H4 (cell line): ENCODE results near the gene TMEM218. TPM values are rescaled to one million over a fixed set of nuclear protein-coding genes. Genes with fewer than 3 reads are reported as not detected.

ENCODE experiments used
- DNase-seq: peaks from one replicate; pipeline ENCODE4 v3.0.0-alpha.2; 2015; ENCODE audit warnings: low spot score
- total RNA-seq: library from RNA; depleted of rRNA; stranded (reverse); fragments of >200 nt; shearing (Covaris generic); gene quantifications from 2 replicates; pipeline ENCODE4 v1.2.3, GENCODE V29; 2014

TMEM218 gene
- total RNA-seq, 1 experiment from 2014 or later: 38.1 TPM

DNA sequence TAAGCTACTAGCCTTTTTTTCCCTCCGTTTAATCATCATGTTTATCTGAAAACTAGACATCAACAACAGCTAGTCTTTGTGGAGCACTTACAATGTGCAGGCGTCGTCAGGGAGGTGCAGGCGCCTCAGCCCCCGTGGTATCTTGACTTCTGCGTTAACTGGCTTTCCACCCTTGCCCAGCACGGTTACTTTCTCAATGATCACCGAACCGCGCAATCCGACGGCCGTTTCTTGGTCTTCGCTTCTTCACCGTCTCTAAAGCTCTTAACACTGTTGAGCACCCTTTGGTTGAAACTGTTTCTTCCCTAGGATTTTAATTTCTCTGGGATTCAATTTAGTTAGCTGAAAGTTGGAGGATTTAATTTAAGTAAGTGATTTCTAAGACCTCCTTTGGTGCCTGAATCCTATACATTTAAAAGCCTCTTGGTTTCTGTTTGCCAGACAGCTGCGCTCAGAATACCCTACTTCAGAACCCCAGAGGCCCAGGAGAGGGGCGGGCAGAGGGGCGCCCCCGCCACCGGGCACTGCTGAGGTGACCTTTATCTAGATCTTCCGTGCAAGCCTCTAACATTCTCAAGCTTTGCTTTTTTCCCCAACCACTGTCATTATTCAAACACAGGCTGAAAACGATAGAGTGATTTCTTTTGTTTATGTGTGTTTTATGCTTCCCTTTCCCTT lies 18.0 kb upstream of the TMEM218 start:
- no peak for DNase-seq

DNA sequence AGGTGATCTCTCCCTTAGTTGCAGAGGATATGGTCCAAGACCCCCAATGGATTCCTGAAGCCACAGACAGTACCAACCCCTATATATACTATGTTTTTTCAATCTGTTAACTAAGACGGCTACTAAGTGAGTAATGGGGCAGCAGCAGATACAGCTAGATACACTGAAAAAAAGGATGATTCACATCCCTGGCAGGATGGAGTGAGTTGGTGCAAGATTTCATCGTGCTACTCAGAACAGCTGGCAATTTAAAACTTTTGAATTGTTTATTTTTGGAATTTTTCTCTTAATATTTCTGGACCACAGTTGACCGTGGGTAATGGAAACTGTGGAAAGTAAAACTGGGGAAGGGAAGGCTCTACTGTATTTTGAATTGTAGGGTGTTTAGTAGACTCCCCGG lies 17.0 kb upstream of the TMEM218 start:
- no peak for DNase-seq

DNA sequence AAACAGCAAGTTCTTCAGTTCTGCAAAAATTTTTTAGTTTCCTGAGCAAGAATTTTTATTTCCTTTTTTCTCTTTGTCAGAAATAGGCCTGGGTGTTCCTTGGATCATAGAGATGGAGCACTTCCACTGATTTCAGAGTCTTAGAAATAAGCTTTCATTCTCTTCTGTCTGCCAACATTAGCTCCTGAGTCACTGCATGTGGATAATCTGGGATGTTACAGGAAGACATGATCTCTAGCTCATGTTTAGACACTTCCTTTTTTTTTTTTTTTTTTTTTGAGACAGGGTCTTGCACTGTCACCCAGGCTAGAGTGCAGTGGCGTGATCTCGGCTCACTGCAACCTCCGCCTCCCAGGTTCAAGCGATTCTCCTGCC lies 13.2 kb upstream of the TMEM218 start:
- no peak for DNase-seq

DNA sequence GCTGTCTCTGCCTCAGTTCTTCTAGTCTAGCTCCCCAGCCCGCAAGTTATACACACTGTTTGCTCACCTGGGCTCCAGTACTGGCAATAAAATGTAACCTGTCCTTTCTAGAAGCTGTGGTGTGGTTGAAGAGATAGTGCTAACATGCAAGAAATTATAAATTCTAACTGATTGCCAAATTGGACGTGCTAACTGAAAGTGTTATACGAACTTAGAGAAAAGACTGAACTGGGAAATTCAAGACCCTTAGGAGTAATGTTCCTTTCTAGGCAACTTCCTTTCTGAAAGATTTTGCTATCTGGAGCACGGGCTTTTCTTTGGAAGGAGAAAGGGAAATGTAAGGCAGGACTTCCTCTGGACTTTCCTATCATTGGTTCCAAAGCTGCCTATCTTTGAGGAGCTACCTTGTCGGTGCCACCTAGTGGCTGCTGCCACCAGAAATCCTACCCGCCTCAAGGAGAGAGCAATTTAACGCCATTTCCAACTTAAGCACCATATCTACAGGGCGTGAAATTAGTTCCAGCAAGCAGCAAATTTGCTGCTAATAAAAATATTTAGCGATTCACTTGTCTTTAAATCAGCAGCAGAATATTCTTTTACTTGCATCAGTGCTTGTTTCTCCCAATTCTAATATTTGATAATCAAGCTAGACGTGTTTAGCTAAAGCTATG lies 12.7 kb upstream of the TMEM218 start:
- peak; percentile 91 for DNase-seq

DNA sequence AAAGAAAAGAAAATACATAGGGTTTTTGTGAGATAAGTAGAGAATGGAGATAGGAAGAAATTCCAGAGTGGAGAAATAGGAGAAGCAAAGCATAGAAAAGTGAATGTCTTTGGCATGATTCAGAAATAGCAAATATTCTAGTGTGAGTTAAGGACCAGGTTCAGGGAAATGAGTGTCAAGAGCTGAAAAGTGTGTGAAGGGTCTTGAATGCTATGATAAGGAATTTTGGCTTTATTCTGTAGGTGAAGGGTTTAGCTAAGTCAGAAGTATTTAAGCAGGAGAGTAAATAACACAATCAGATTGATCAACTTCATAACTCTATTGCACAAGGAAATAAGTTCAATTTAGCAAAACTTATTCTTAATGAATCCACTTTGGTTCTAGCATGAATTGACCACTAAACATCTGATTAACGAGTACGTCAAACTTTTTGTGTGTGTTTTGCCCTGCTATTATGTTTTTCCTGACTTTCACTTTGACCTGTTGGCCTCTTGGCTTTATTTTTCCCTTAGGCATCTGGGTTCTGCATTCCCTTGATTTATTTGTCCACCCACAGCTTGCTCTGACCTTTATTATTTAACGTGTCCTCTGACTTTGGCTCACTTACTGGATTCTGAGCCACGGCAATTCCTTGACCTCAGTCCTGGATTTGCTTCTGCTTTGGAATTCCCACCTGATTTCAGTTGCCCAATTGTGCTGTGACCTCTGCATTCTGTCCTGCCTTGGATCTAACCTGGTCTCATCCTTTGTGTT lies 11.9 kb upstream of the TMEM218 start:
- DNase-seq: no peak

DNA sequence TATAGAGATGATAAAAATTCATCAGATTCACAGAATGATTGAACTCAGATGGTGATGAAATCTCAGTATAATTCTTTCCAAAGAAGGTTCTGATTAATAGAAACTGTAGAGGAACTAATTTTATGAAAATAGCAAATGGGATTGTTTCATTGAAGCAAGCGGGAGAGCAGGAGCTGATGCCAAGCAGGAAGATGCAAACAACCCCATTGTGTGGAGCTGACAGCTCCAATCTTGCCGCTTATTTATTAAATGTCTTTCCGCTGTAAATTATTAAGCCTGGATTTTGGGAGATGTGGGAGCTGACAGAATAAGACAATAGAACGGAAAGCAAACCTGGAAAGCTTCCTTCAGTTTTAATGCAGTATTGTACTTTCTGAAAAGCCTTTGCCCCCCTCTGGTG lies 6.0 kb upstream of the TMEM218 start:
- DNase-seq: no peak

DNA sequence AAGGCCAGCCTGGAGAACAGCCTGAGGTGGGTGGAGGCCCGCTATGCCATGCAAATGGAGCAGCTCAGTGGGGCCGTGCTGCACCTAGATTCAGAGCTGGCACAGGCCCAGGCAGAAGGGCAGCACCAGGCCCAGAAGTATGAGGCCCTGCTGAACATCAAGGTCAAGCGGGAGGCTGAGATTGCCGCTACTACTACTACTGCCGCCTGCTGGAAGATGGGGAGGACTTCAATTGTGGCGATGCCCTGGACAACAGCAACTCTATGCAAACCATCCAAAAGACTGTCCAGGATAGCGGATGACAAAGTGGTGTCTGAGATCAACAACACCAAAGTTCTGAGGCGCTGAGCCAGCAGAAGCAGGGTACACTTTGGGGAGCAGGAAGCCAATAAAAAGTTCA lies 3.1 kb upstream of the TMEM218 start:
- DNase-seq: peak; percentile 25

DNA sequence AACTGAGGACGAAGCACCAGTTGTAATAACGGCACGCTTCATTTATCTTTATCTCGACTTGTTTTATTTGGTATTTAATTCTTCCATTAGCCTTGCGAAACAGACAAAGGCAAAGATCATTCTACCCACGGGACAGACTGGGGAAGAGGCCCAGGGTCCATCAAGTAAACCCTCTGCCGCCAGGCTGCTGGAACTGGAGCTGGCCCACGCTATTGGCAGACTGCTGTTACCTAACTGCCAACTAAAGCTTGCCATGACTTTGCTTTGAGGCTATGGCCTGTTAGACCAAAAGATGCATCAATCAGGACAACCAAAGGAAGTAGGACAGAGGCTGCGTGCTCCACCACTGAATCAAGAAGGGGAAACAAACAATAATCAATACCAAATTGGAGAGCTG lies 780 bp upstream of the TMEM218 start:
- DNase-seq: no peak

DNA sequence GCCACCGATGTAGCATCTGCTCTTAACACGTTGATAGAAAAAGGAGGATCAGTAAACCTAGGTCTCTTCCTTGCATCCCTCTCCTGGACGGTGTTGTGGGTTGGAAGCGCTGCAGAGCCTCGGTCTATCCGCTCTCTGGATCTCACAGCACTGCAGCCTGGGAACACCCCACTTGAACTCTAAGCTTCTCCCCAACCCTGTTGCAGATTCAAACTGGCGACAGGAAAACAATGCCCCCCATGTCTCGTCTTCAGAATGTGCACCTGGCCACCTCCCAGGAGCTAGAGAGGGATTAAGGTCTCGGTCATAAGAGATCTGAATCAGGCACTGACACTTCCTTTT lies 454 bp downstream of the TMEM218 start:
- DNase-seq: no peak

DNA sequence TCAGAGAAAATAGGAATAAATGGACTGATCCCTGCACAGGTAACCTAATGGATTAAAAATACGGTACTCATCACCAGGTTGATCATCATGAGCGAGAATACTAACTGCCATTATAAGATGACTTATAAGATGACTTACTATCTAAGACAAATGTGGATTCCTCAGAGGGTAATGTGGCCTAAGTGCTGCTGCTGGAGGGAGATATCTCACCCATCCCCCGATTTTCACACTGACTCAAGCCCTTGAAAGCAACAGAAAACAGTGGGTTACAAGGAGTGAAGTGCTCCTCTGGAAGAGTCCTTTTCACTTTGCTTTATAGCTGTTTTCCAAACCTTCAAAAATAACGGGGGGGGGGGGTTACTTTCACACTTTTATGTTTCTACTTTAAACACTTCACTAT lies 920 bp downstream of the TMEM218 start:
- no peak for DNase-seq

DNA sequence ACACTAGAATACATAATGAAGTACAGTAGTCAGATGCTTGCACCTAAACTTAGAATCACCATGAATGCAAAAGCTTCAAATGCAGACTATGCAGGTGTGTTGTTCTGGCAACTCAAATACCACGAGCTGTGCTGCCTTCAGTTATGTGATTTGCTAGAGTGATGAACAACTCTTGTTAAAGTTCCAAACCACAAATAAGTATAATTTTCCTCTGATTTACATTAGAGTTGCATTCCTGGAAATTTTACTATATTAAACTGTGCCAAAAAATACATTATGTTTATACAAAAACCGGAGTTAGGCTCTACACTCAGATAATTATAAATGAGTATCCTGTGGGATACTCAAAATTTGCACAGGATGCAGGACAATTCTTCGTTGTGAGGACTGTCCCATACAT lies 3.0 kb downstream of the TMEM218 start:
- no peak for DNase-seq

DNA sequence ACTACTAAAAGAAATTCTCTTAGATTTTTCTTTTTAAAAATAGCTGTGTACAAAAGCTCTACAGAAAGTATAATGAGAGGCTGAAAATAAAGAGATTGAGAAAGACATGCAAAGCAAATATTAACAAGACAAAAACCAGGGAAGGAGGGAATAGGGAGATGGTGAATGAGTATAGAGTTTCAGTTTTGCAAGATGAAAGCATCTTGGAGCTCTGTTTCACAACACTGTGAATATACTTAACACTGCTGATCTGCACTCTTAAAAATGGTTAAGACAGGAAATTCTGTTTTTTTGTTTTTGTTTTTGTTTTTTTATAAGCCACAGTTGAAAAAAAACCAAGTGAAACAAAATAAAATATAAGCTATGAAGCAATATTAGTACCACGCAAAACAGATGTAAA lies 5.5 kb downstream of the TMEM218 start:
- DNase-seq: no peak

DNA sequence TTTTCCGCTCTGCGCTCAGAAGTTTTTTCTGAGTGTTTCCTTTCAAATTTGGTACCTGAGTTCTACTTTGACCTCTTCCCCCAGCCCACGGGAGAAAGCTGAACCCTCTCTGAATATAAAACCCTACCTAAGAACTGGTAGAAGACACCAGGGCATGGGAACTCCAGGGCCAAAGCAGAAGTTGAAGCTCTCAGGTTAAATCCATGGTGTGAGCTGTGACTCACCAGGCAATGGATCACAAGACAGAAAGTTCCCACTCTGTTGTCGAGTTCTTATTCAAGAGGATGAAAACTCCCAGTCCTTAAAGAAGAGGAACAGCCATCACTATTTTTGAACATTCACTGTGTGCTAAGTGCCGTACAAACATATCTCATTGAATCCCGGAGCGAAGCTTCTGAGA lies 8.9 kb downstream of the TMEM218 start:
- no peak for DNase-seq

DNA sequence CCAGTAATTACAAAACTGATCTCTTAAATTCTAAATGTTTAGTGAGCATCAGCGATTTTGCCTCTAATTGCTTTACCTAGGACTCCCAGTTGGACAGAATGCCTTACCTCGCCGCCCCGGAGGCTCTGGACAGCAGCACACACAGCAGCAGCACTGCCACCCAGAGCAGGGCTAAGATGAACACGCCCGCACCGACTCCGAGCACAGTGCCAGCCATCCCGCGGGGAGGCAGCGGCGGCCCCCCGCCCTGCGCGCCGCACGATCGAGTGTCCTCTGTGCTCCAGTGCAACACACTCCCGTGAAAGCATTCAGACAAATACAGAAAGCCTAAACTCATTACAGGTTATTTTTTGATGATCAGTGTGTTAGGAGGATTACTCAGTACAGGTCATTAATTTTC lies 9.4 kb downstream of the TMEM218 start:
- no peak for DNase-seq

DNA sequence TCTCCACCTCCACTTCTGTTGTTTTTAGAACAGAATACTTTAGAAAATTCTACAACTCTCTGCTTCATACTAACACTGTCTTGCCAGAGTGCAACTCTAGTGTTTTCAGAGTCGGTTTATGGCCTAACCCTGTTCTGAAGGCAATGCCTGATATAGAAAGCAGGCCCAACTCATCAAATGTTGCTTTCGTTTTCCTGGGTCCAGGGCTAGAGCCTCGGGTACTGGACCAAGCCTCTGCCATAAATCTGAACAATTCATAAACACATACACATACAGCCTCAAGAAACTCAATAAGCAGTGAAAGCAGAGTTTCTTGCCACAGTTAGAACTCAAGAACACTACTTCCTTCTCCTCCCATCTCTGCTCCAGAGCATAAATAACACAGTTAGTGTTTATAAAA lies 9.8 kb downstream of the TMEM218 start:
- DNase-seq: no peak

DNA sequence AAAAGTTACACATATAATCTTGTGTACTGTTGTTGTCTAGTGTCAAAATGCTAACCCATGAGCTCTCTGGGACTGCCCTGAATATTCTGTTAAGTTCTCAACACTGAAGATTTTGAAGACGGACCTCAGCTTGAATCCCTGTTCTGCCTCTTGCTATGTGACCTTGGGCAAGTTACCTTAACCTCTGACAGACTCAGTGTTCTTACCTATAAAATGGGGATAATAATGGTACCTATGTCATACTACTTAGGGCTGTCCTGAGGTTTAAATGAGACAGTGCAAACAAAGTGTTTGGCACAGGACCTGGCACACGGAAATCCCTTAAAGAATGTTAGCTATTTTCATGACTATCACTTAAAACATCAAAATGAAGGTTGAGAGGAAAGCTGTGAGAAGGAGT lies 11.3 kb downstream of the TMEM218 start:
- DNase-seq: no peak

DNA sequence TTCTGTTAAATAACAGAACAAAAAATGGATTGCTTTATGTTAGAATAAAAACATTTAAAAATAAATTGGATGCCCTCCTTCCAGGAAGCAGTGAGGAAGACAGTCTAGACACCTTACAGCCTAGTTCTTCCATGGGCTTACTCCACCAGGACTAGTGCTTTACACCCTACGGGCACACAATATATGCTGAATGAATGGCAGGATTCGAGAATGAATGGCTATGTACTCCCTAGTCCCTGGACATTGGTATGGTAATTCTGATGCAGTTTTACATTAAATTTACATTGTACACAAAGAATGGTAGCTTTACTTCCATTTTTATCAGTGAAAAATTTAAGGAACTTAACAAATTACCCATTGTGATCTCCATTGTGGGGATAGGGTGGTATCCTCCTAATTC lies 16.7 kb downstream of the TMEM218 start:
- DNase-seq: no peak

DNA sequence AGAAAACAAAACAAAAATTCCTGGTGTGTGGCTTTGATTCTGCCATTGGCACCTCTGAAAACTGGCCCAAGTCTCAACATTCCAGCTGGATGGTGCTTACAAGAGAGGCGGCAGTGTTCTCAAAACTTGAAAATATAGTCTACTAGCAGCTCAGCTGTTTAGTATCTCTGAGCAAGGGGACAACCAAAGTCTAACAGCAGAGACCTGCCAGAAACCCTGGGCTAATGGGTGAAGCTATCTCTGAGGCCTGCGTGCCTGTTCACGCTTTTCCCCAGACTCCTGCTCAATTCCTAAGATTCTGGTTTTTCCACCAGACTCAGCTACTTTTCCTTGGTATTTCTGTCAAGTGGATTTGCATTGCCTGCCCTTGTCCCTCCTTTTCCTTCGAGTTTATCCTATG lies 17.9 kb downstream of the TMEM218 start:
- DNase-seq: no peak

DNA sequence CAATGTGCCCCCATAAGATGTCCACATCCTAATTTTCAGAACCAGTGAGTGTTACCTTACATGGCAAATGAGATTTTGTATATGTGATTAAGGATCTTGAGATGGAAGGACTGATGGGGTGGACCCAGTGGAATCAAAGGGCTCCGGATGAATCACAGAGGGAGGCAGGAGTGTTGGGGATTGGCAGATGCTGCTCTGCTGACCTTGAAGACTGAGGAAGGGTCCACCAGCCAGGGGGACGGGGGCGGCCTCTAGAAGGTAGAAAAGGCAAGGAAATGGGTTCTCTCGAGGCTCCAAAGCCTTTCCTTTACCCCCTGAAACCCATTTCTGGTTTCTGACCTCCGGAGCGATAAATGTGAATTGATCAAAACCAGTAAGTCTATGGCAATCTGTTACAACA lies 18.8 kb downstream of the TMEM218 start:
- no peak for DNase-seq

DNA sequence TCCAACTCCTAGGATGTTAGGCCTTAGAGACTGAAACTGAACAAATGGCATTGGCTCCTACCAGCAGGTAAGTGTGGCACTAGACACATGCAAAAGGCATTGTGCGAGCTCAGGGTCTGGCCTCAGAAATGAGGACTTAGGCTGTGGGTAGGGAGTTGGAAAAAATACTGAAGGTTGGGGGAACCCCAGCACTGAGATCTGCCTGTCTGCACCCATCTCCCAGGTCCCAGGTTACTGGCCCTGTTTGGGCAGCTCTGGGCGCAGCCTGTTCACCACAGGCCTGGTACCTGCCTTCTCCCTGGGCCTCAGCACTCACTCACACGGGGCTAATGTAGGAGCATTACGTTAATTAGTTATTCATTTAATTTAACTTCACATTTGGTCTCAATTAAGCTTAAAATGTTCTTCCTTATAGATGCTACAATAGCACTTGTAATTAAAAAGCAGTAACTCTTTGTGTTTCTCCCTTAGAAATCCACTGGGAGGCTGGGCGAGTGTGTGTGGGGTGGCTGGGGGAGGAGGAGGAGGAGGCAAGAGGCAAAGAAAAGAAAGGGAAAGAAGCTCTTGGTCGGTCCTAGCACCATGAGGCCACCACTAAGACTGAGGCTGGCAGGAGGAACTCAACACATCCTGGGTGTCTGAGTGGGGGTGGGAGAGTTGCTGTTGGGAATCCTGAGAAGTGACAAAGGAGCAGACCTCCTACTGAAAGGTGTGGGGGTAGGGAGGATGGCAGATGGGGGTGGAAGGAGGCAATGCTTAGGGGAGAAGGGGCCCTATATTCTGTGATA lies 19.4 kb downstream of the TMEM218 start:
- DNase-seq: no peak

DNA sequence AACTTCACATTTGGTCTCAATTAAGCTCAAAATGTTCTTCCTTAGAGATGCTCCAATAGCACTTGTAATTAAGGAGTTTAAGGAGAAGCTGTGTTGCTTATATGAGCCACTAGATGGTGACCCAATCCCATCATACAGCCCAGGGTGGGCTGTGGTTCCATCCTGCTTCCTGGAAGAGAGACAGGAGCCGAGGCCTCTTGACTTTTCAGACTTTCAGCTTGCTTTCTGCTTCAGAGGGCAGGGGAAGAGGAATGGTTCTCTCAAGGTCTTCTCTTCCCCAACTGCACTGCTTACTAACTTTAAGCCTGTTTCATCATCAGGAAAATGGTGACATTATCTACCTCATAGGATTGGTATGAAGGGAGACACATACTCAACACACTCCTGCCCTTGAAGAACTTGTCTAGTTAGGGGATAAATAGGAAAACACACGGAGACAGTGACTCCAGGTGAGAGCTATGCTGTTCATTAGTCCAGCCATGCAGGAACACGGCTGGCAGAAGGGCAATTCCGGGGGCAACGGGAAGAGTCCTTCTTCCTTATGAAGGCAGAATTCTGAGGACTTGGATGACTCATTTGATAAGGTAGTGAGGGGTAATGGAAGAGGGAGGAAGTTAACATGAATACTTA lies 20.1 kb downstream of the TMEM218 start:
- peak; percentile 72 for DNase-seq

DNA sequence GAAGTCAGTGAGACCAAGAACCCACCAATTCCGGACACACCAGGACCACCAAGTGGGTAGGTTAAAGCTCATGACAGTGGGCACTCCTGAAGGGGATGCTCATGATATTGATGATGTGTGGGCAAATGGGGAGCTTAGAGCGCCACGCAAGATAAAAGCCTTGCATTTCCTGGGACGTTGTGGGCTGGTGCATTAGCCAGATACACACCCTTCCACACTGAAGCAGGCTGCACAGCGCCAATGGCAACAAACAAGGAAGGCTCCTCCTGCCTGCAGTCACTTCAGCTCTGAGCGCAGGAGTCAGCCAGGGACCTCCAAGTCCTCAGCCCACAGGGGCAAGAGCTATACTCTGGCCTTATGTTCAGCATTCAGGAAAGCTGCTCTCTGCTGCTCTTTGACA lies 20.6 kb downstream of the TMEM218 start:
- DNase-seq: no peak
